H9 (cell line): Measurements from ENCODE around the gene MXRA7. TPM values are rescaled to one million over a fixed set of nuclear protein-coding genes. Genes with fewer than 3 reads are reported as not detected.

Source experiments
- DNase-seq: peaks from one replicate; pipeline ENCODE4 v3.0.0-alpha.2; 2017
- H2AFZ ChIP-seq: one replicate; pipeline ENCODE4 v1.6.1; 2013; ENCODE audit warnings: mild to moderate bottlenecking, low read length, control low read depth, moderate library complexity
- H2AK5ac ChIP-seq: 2 replicates; pipeline ENCODE4 v1.6.1; 2013; ENCODE audit warnings: low read length, control low read depth, mixed read lengths; ENCODE audit not compliant: insufficient read length
- H2BK120ac ChIP-seq: one replicate; pipeline ENCODE4 v1.6.1; 2013; ENCODE audit warnings: low read depth, mild to moderate bottlenecking, low read length, control low read depth, inconsistent platforms; ENCODE audit not compliant: poor library complexity, severe bottlenecking
- H2BK12ac ChIP-seq: 2 replicates; pipeline ENCODE4 v1.6.1; 2013; ENCODE audit warnings: low read length, control low read depth, mixed read lengths, low read depth; ENCODE audit not compliant: insufficient read length
- H2BK15ac ChIP-seq: 2 replicates; pipeline ENCODE4 v1.6.1; 2013; ENCODE audit warnings: low read depth, low read length, control low read depth
- H2BK20ac ChIP-seq: one replicate; pipeline ENCODE4 v1.6.1; 2013; ENCODE audit warnings: low read depth, mild to moderate bottlenecking, low read length, control low read depth, inconsistent platforms; ENCODE audit not compliant: poor library complexity, severe bottlenecking
- H2BK5ac ChIP-seq: 2 replicates; pipeline ENCODE4 v1.6.1; 2013; ENCODE audit warnings: low read length, control low read depth, mixed read lengths; ENCODE audit not compliant: insufficient read length
- H3K14ac ChIP-seq: 2 replicates; pipeline ENCODE4 v1.6.1; 2013; ENCODE audit warnings: low read length, control low read depth; ENCODE audit not compliant: insufficient read depth
- H3K18ac ChIP-seq: 2 replicates; pipeline ENCODE4 v1.6.1; 2013; ENCODE audit warnings: low read depth, mild to moderate bottlenecking, mixed read lengths, low read length, control low read depth; ENCODE audit not compliant: insufficient read length
- H3K23ac ChIP-seq: 2 replicates; pipeline ENCODE4 v1.6.1; 2013; ENCODE audit warnings: low read length, control low read depth, mixed read lengths, low read depth; ENCODE audit not compliant: insufficient read length
- H3K23me2 ChIP-seq: 2 replicates; pipeline ENCODE4 v1.6.1; 2013; ENCODE audit warnings: low read depth, mild to moderate bottlenecking, mixed read lengths, low read length, control low read depth; ENCODE audit not compliant: insufficient read length, poor library complexity, severe bottlenecking
- H3K27ac ChIP-seq: 2 replicates; pipeline ENCODE4 v1.5.1; 2013; ENCODE audit warnings: low read length, control low read depth, mixed read lengths, low read depth; ENCODE audit not compliant: insufficient read length
- H3K27me3 ChIP-seq: 2 replicates; pipeline ENCODE4 v1.6.1; 2013; ENCODE audit warnings: low read length, control low read depth, inconsistent platforms; ENCODE audit not compliant: insufficient read depth
- H3K4ac ChIP-seq: 2 replicates; pipeline ENCODE4 v1.6.1; 2013; ENCODE audit warnings: low read depth, mild to moderate bottlenecking, control low read depth, inconsistent platforms, low read length, moderate library complexity
- H3K4me1 ChIP-seq: 2 replicates; pipeline ENCODE4 v1.6.1; 2013; ENCODE audit warnings: low read length, control low read depth, inconsistent platforms; ENCODE audit not compliant: insufficient read depth
- H3K4me2 ChIP-seq: 2 replicates; pipeline ENCODE4 v1.6.1; 2013; ENCODE audit warnings: low read length, control low read depth, mixed read lengths; ENCODE audit not compliant: insufficient read length, insufficient read depth
- H3K56ac ChIP-seq: 2 replicates; pipeline ENCODE4 v1.6.1; 2013; ENCODE audit warnings: low read depth, mild to moderate bottlenecking, mixed read lengths, low read length, control low read depth; ENCODE audit not compliant: insufficient read length
- H3K79me1 ChIP-seq: 2 replicates; pipeline ENCODE4 v1.6.1; 2013; ENCODE audit warnings: low read depth, mild to moderate bottlenecking, moderate library complexity, low read length, control low read depth, inconsistent platforms; ENCODE audit not compliant: insufficient read depth, poor library complexity, severe bottlenecking
- H3K79me2 ChIP-seq: 2 replicates; pipeline ENCODE4 v1.6.1; 2013; ENCODE audit warnings: low read length, control low read depth, inconsistent platforms; ENCODE audit not compliant: insufficient read depth
- H3K9ac ChIP-seq: 2 replicates; pipeline ENCODE4 v1.6.1; 2013; ENCODE audit warnings: low read length, control low read depth, mixed read lengths; ENCODE audit not compliant: insufficient read length; ENCODE audit errors: extremely low read depth
- H3K9me3 ChIP-seq: one replicate; pipeline ENCODE4 v1.6.1; 2013; ENCODE audit warnings: low read depth, low read length, inconsistent platforms; ENCODE audit not compliant: control insufficient read depth
- H3T11ph ChIP-seq: one replicate; pipeline ENCODE4 v1.6.1; 2013; ENCODE audit warnings: mild to moderate bottlenecking, low read length, control low read depth, inconsistent platforms
- H4K20me1 ChIP-seq: one replicate; pipeline ENCODE4 v1.6.1; 2013; ENCODE audit not compliant: control insufficient read depth, insufficient read length, insufficient read depth
- H4K5ac ChIP-seq: 2 replicates; pipeline ENCODE4 v1.6.1; 2013; ENCODE audit warnings: low read depth, mild to moderate bottlenecking, mixed read lengths, low read length, control low read depth; ENCODE audit not compliant: insufficient read length
- H4K8ac ChIP-seq: replicated peaks from 2 replicates; pipeline ENCODE4 v1.6.1; 2013; ENCODE audit warnings: low read length, control low read depth, mixed read lengths, low read depth; ENCODE audit not compliant: insufficient read length
- H4K91ac ChIP-seq: 2 replicates; pipeline ENCODE4 v1.6.1; 2013; ENCODE audit warnings: low read depth, mild to moderate bottlenecking, moderate library complexity, mixed read lengths, low read length, control low read depth; ENCODE audit not compliant: insufficient read length
- H3K27ac Mint-ChIP-seq, 3 experiments: 2 replicates in 2 of 3; 3 replicates in 1 of 3; pipeline ENCODE4 v1.8.0; 2020 to 2021; ENCODE audit warnings: mixed read lengths in 3 of 3, mild to moderate bottlenecking in 1 of 3, moderate library complexity in 1 of 3
- H3K27me3 Mint-ChIP-seq: 2 replicates; pipeline ENCODE4 v1.8.0; 2021; ENCODE audit warnings: low read depth, mild to moderate bottlenecking, moderate library complexity, mixed read lengths
- H3K36me3 Mint-ChIP-seq, 3 experiments: 2 replicates in 2 of 3; 3 replicates in 1 of 3; pipeline ENCODE4 v1.8.0; 2020 to 2021; ENCODE audit warnings: low read depth in 3 of 3, mixed read lengths in 3 of 3; ENCODE audit not compliant: insufficient read depth in 1 of 3
- H3K4me1 Mint-ChIP-seq, 2 experiments: 2 replicates each; pipeline ENCODE4 v1.8.0; 2020; ENCODE audit warnings: mixed read lengths in 2 of 2
- H3K4me3 Mint-ChIP-seq, 2 experiments: 2 replicates in 1 of 2; 3 replicates in 1 of 2; pipeline ENCODE4 v1.8.0; 2020 to 2021; ENCODE audit warnings: mild to moderate bottlenecking in 2 of 2, mixed read lengths in 2 of 2, moderate library complexity in 1 of 2
- H3K9me3 Mint-ChIP-seq, 2 experiments: 2 replicates in 1 of 2; 3 replicates in 1 of 2; pipeline ENCODE4 v1.8.0; 2020; ENCODE audit warnings: mild to moderate bottlenecking in 2 of 2, mixed read lengths in 2 of 2, moderate library complexity in 1 of 2
- WGBS: extraction: QIAGEN DNeasy Blood & Tissue Kit; methylation state at CpG from one replicate; pipeline ENCODE4 v1.1.7; 2013; ENCODE audit warnings: missing lambda C conversion rate, low lambda C conversion rate, mixed read lengths; ENCODE audit not compliant: insufficient read length; ENCODE audit errors: extremely low coverage; 5-methylcytosine and 5-hydroxymethylcytosine counted together
- total RNA-seq: library from RNA; stranded (reverse); gene quantifications from 2 replicates; pipeline ENCODE4 v1.2.1, GENCODE V29; 2021
- TF ChIP-seq, protein P1 (sequence below): fragments of 200-600 bp; sonication (generic); conservative IDR thresholded peaks from 3 replicates; pipeline ENCODE4 v1.8.0; 2021; ENCODE audit warnings: antibody characterized with exemption, mild to moderate bottlenecking

Gene MXRA7
- total RNA-seq, 1 experiment from 2014 or later = 28.2 TPM

DNA sequence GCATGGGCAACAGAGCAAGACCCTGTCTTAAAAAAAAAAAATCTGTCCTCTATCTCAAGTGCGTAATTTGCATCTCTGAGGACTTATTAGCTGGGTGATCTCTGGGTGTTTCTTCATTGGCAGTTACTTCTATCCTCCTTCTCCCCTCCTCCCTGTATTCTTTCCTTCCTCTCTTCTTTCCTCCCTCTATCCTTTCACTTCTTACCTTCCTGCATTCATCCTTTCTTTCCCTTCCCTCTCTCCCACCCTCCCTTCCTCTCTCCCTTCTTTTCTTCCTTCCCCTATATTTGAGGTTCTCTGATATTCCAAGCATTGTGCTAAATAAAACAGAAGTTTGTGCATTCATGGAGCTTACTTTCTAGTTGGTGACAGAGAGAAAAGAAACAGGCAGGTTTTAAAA lies 37.9 kb upstream of the MXRA7 start:
- Histone ChIP-seq H2BK15ac (no peak overlapping the region), H3K9ac (no peak overlapping the region), H3T11ph (no peak overlapping the region), H3K4me2 (no peak overlapping the region), H3K23me2 (no peaks in the 10 kb centered on the region), H2BK5ac (no peak overlapping the region), H3K4me1 (no peaks in the 10 kb centered on the region), H2AFZ (no peak overlapping the region), H2BK120ac (no peak overlapping the region), H4K8ac (no peak overlapping the region), H2BK12ac (no peak overlapping the region), H3K9me3 (no peaks in the 10 kb centered on the region), H2BK20ac (no peak overlapping the region), H3K27ac (no peak overlapping the region), H4K5ac (no peak overlapping the region), H3K23ac (no peak overlapping the region), H3K14ac (no peak overlapping the region), H4K91ac (no peak overlapping the region), H3K18ac (no peak overlapping the region), H2AK5ac (no peak overlapping the region), H3K27me3 (no peaks in the 10 kb centered on the region), H3K4ac (no peak overlapping the region), H3K56ac (no peak overlapping the region), H3K79me2 (no peaks in the 10 kb centered on the region), H3K79me1 (no peaks in the 10 kb centered on the region), H4K20me1 (no peaks in the 10 kb centered on the region)
- Mint-ChIP-seq H3K27me3 (no peaks in the 10 kb centered on the region), H3K36me3 (peaks cover 20 to 51% (median 34%) of the 10 kb centered on the region in 3 experiments), H3K9me3 (no peaks in the 10 kb centered on the region; a peak in 1 of 5 replicates), H3K4me3 (no peak overlapping the region), H3K4me1 (no peaks in the 10 kb centered on the region), H3K27ac (no peak overlapping the region)
- no peak for DNase-seq
- no CpG with 5 or more reads among the region's 1 CpG for WGBS
- TF ChIP-seq, protein P1, sequence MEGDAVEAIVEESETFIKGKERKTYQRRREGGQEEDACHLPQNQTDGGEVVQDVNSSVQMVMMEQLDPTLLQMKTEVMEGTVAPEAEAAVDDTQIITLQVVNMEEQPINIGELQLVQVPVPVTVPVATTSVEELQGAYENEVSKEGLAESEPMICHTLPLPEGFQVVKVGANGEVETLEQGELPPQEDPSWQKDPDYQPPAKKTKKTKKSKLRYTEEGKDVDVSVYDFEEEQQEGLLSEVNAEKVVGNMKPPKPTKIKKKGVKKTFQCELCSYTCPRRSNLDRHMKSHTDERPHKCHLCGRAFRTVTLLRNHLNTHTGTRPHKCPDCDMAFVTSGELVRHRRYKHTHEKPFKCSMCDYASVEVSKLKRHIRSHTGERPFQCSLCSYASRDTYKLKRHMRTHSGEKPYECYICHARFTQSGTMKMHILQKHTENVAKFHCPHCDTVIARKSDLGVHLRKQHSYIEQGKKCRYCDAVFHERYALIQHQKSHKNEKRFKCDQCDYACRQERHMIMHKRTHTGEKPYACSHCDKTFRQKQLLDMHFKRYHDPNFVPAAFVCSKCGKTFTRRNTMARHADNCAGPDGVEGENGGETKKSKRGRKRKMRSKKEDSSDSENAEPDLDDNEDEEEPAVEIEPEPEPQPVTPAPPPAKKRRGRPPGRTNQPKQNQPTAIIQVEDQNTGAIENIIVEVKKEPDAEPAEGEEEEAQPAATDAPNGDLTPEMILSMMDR = no peak
